ENCODE results near the gene MARK4.
"Not testable (repeated sequence)": the region's sequence is repeated elsewhere in the genome, so short reads cannot be mapped to it uniquely, and the experiment has no call there.

MARK4 gene

GRCh38 chr19:45322311-45322710 lies 71.2 kb downstream of the MARK4 start:
- no peak overlapping the region for H3K4me3 ChIP-seq (ENCODE audit: low read depth, low read length)
- H2AFZ ChIP-seq (ENCODE audit: low read length, unreplicated experiment) = no peak overlapping the region
- H3K27me3 ChIP-seq (ENCODE audit: insufficient read depth, low read length) = peaks cover 6% of the 10 kb centered on the region
- no peak overlapping the region for H3K27ac ChIP-seq (ENCODE audit: low read depth, low read length)
- H3K36me3 ChIP-seq (ENCODE audit: insufficient read depth, low read length) = no peaks in the 10 kb centered on the region
- no peaks in the 10 kb centered on the region for H3K4me1 ChIP-seq (ENCODE audit: control insufficient read depth, insufficient read depth, low read length, unreplicated experiment)
- no peaks in the 10 kb centered on the region for H3K79me2 ChIP-seq (ENCODE audit: control insufficient read depth, insufficient read depth, low read length, unreplicated experiment)

GRCh38 chr19:45322744-45323281 lies 71.7 kb downstream of the MARK4 start, which contains the start of gene CKM:
Gene CKM, minus strand, starts transcription at chr19:45322875. Its CDS starts 3,162 bp downstream, at chr19:45319713.
- Histone ChIP-seq H3K79me2 (ENCODE audit: control insufficient read depth, insufficient read depth, low read length, unreplicated experiment) (no peaks in the 10 kb centered on the region), H3K36me3 (ENCODE audit: insufficient read depth, low read length) (no peaks in the 10 kb centered on the region), H3K27ac (ENCODE audit: low read depth, low read length) (no peak within 1 kb of the TSS), H3K27me3 (ENCODE audit: insufficient read depth, low read length) (peaks cover 6% of the 10 kb centered on the region), H3K4me3 (ENCODE audit: low read depth, low read length) (peak within 1 kb of the TSS; percentile 49; the same call in 1 of the 2 replicates), H3K4me1 (ENCODE audit: control insufficient read depth, insufficient read depth, low read length, unreplicated experiment) (no peaks in the 10 kb centered on the region), H2AFZ (ENCODE audit: low read length, unreplicated experiment) (no peak within 1 kb of the TSS)

GRCh38 chr19:45323671-45324081 lies 72.6 kb downstream of the MARK4 start:
- no peaks in the 10 kb centered on the region for H3K36me3 ChIP-seq (ENCODE audit: insufficient read depth, low read length)
- H3K4me1 ChIP-seq (ENCODE audit: control insufficient read depth, insufficient read depth, low read length, unreplicated experiment) = no peaks in the 10 kb centered on the region
- H3K27me3 ChIP-seq (ENCODE audit: insufficient read depth, low read length) = peaks cover 6% of the 10 kb centered on the region
- peak overlapping the region; percentile 49; the same call in 1 of the 2 replicates for H3K4me3 ChIP-seq (ENCODE audit: low read depth, low read length)
- no peak overlapping the region for H2AFZ ChIP-seq (ENCODE audit: low read length, unreplicated experiment)
- H3K27ac ChIP-seq (ENCODE audit: low read depth, low read length) = no peak overlapping the region
- no peaks in the 10 kb centered on the region for H3K79me2 ChIP-seq (ENCODE audit: control insufficient read depth, insufficient read depth, low read length, unreplicated experiment)

GRCh38 chr19:45324349-45324907 lies 73.4 kb downstream of the MARK4 start:
- H3K27ac ChIP-seq (ENCODE audit: low read depth, low read length) = no peak overlapping the region
- H3K27me3 ChIP-seq (ENCODE audit: insufficient read depth, low read length) = peaks cover 6% of the 10 kb centered on the region
- H3K4me3 ChIP-seq (ENCODE audit: low read depth, low read length) = no peak overlapping the region
- no peaks in the 10 kb centered on the region for H3K79me2 ChIP-seq (ENCODE audit: control insufficient read depth, insufficient read depth, low read length, unreplicated experiment)
- H3K36me3 ChIP-seq (ENCODE audit: insufficient read depth, low read length) = no peaks in the 10 kb centered on the region
- no peaks in the 10 kb centered on the region for H3K4me1 ChIP-seq (ENCODE audit: control insufficient read depth, insufficient read depth, low read length, unreplicated experiment)
- no peak overlapping the region for H2AFZ ChIP-seq (ENCODE audit: low read length, unreplicated experiment)

- Histone ChIP-seq H3K4me3 (ENCODE audit: low read depth, low read length) (no peak overlapping the region), H3K27me3 (ENCODE audit: insufficient read depth, low read length) (peaks cover 6% of the 10 kb centered on the region), H3K27ac (ENCODE audit: low read depth, low read length) (no peak overlapping the region), H3K36me3 (ENCODE audit: insufficient read depth, low read length) (no peaks in the 10 kb centered on the region), H2AFZ (ENCODE audit: low read length, unreplicated experiment) (no peak overlapping the region), H3K4me1 (ENCODE audit: control insufficient read depth, insufficient read depth, low read length, unreplicated experiment) (no peaks in the 10 kb centered on the region), H3K79me2 (ENCODE audit: control insufficient read depth, insufficient read depth, low read length, unreplicated experiment) (no peaks in the 10 kb centered on the region)
Measured at GRCh38 chr19:45327404-45328143, 76.5 kb downstream of the MARK4 start.

GRCh38 chr19:45331411-45331810 lies 80.3 kb downstream of the MARK4 start:
- Histone ChIP-seq H3K27ac (ENCODE audit: low read depth, low read length) (no peak overlapping the region), H3K27me3 (ENCODE audit: insufficient read depth, low read length) (no peaks in the 10 kb centered on the region), H3K36me3 (ENCODE audit: insufficient read depth, low read length) (no peaks in the 10 kb centered on the region), H3K79me2 (ENCODE audit: control insufficient read depth, insufficient read depth, low read length, unreplicated experiment) (no peaks in the 10 kb centered on the region), H2AFZ (ENCODE audit: low read length, unreplicated experiment) (no peak overlapping the region), H3K4me1 (ENCODE audit: control insufficient read depth, insufficient read depth, low read length, unreplicated experiment) (no peaks in the 10 kb centered on the region), H3K4me3 (ENCODE audit: low read depth, low read length) (no peak overlapping the region)

- Histone ChIP-seq H3K36me3 (ENCODE audit: insufficient read depth, low read length) (no peaks in the 10 kb centered on the region), H3K4me1 (ENCODE audit: control insufficient read depth, insufficient read depth, low read length, unreplicated experiment) (no peaks in the 10 kb centered on the region), H3K79me2 (ENCODE audit: control insufficient read depth, insufficient read depth, low read length, unreplicated experiment) (no peaks in the 10 kb centered on the region), H2AFZ (ENCODE audit: low read length, unreplicated experiment) (no peak overlapping the region), H3K27me3 (ENCODE audit: insufficient read depth, low read length) (no peaks in the 10 kb centered on the region), H3K27ac (ENCODE audit: low read depth, low read length) (no peak overlapping the region), H3K4me3 (ENCODE audit: low read depth, low read length) (no peak overlapping the region)
Measured at GRCh38 chr19:45333609-45334303, 82.7 kb downstream of the MARK4 start.

GRCh38 chr19:45334881-45335280 lies 83.8 kb downstream of the MARK4 start:
- H3K27ac ChIP-seq (ENCODE audit: low read depth, low read length); H3K36me3 ChIP-seq (ENCODE audit: insufficient read depth, low read length); H3K4me3 ChIP-seq (ENCODE audit: low read depth, low read length); H3K79me2 ChIP-seq (ENCODE audit: control insufficient read depth, insufficient read depth, low read length, unreplicated experiment); H3K27me3 ChIP-seq (ENCODE audit: insufficient read depth, low read length); H3K4me1 ChIP-seq (ENCODE audit: control insufficient read depth, insufficient read depth, low read length, unreplicated experiment); H2AFZ ChIP-seq (ENCODE audit: low read length, unreplicated experiment): not testable (repeated sequence)

- Histone ChIP-seq H3K27ac (ENCODE audit: low read depth, low read length) (no peak overlapping the region), H3K4me3 (ENCODE audit: low read depth, low read length) (no peak overlapping the region), H3K4me1 (ENCODE audit: control insufficient read depth, insufficient read depth, low read length, unreplicated experiment) (no peaks in the 10 kb centered on the region), H3K79me2 (ENCODE audit: control insufficient read depth, insufficient read depth, low read length, unreplicated experiment) (no peaks in the 10 kb centered on the region), H3K36me3 (ENCODE audit: insufficient read depth, low read length) (no peaks in the 10 kb centered on the region), H2AFZ (ENCODE audit: low read length, unreplicated experiment) (no peak overlapping the region), H3K27me3 (ENCODE audit: insufficient read depth, low read length) (peaks cover 9% of the 10 kb centered on the region; the same call in 1 of the 2 replicates)
Measured at GRCh38 chr19:45336696-45337251, 85.7 kb downstream of the MARK4 start.

GRCh38 chr19:45339629-45340028 lies 88.6 kb downstream of the MARK4 start:
- H3K36me3 ChIP-seq (ENCODE audit: insufficient read depth, low read length) = no peaks in the 10 kb centered on the region
- H2AFZ ChIP-seq (ENCODE audit: low read length, unreplicated experiment) = no peak overlapping the region
- H3K79me2 ChIP-seq (ENCODE audit: control insufficient read depth, insufficient read depth, low read length, unreplicated experiment) = no peaks in the 10 kb centered on the region
- no peak overlapping the region for H3K27ac ChIP-seq (ENCODE audit: low read depth, low read length)
- no peak overlapping the region for H3K4me3 ChIP-seq (ENCODE audit: low read depth, low read length)
- peaks cover 9% of the 10 kb centered on the region; the same call in 1 of the 2 replicates for H3K27me3 ChIP-seq (ENCODE audit: insufficient read depth, low read length)
- no peaks in the 10 kb centered on the region for H3K4me1 ChIP-seq (ENCODE audit: control insufficient read depth, insufficient read depth, low read length, unreplicated experiment)
